NCI-H524 treated with DMSO at 0.1 percent for 48 hours (cell line): ENCODE data around the gene TGM6.

Experiments
- DNase-seq: peaks from one replicate; lab custom pipeline; 2025; lab: John Stamatoyannopoulos, UW

TGM6 gene

GRCh38 chr20:2364044-2364443 is 16.7 kb upstream of the TGM6 start:
- no peak for DNase-seq

GRCh38 chr20:2365091-2365490 is 15.6 kb upstream of the TGM6 start:
- no peak for DNase-seq

- DNase-seq: no peak
These were observed 15.0 kb upstream of the TGM6 start for GRCh38 chr20:2365666-2366065.

GRCh38 chr20:2368621-2369020 is 12.1 kb upstream of the TGM6 start:
- DNase-seq: no peak

- no peak for DNase-seq
These were observed 7.6 kb upstream of the TGM6 start for GRCh38 chr20:2373098-2373497.

GRCh38 chr20:2374346-2375125 is 6.2 kb upstream of the TGM6 start:
- DNase-seq: no peak

GRCh38 chr20:2378893-2379292 is 1.8 kb upstream of the TGM6 start:
- no peak for DNase-seq

- no peak for DNase-seq
These were observed 1.0 kb upstream of the TGM6 start for GRCh38 chr20:2379511-2380229.

- DNase-seq: no peak
These were observed 602 bp downstream of the TGM6 start for GRCh38 chr20:2381303-2381702.

GRCh38 chr20:2382833-2383232 is 2.1 kb downstream of the TGM6 start:
- DNase-seq: no peak

- no peak for DNase-seq
These were observed 4.3 kb downstream of the TGM6 start for GRCh38 chr20:2385026-2385425.

- DNase-seq: no peak
These were observed 4.8 kb downstream of the TGM6 start for GRCh38 chr20:2385496-2385895.

GRCh38 chr20:2386516-2387179 is 5.9 kb downstream of the TGM6 start:
- no peak for DNase-seq

- peak; percentile 30 for DNase-seq
These were observed 6.5 kb downstream of the TGM6 start for GRCh38 chr20:2387180-2387577.

GRCh38 chr20:2387580-2387979 is 6.9 kb downstream of the TGM6 start:
- peak; percentile 30 for DNase-seq

GRCh38 chr20:2390951-2391675 is 10.4 kb downstream of the TGM6 start:
- DNase-seq: no peak

- DNase-seq: no peak
These were observed 13.8 kb downstream of the TGM6 start for GRCh38 chr20:2394411-2395055.

GRCh38 chr20:2395136-2395535 is 14.4 kb downstream of the TGM6 start:
- DNase-seq: no peak

- no peak for DNase-seq
These were observed 15.6 kb downstream of the TGM6 start for GRCh38 chr20:2396241-2396814.

GRCh38 chr20:2397091-2397490 is 16.4 kb downstream of the TGM6 start:
- DNase-seq: no peak

GRCh38 chr20:2397595-2398145 is 17.0 kb downstream of the TGM6 start:
- no peak for DNase-seq
